CD4-positive, alpha-beta T cell treated with Interleukin-21 for 1 hour (primary cell): ENCODE results near the gene PPEF2.

Experiments
- DNase-seq: peaks from one replicate; pipeline ENCODE4 v3.0.0-alpha.2; 2020

PPEF2 gene

DNA sequence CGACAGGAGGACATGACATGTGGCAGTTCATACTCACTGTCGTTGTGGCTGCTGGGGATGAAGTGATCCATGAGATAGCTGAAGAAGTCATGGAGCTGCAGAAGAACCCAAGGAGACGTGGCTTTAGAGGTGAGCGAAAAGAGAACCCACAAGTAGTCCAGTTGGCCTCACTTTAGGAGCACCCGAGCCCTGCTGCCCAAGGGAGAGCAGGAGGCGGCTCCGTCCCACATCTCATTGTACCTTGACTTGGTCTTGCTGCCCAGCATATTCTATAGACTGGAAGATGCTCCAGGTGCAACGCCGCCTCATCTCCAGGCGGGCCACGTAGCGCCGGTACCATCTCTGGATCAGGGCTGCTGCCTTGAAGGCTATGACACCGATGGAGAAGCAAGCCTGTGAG, 10.6 kb downstream of the PPEF2 start:
- no peak for DNase-seq

DNA sequence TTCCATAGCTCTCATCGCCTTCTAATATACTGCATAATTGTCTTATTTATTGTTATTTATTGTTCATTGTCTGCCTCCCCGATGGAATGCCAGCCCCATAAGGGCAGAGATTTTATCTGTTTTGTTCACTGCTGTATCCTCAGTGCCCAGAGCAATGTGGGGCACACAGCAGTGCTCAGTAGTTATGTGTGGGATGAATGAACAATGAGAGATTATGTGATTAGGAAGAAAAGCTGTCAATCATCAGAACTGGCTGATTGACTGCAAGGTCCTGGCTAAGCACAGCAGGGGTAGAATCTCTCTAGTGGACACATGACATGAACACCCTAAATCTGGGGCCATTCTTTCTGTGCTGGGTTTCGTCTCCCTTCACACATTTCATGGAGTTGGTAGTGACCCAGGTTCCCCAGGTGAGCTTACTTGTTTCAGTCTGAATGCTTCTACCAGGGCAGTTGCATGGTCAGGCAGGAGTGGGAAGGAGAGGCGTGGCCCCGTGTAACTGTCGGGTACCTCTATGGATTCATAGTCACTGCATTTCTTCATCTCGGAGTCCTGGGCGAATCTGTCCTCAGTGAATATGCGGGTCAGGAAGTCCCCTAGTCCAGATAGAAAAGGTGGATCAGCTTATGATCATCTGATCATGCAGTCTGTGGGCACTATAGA, 12.6 kb downstream of the PPEF2 start:
- DNase-seq, result no peak

DNA sequence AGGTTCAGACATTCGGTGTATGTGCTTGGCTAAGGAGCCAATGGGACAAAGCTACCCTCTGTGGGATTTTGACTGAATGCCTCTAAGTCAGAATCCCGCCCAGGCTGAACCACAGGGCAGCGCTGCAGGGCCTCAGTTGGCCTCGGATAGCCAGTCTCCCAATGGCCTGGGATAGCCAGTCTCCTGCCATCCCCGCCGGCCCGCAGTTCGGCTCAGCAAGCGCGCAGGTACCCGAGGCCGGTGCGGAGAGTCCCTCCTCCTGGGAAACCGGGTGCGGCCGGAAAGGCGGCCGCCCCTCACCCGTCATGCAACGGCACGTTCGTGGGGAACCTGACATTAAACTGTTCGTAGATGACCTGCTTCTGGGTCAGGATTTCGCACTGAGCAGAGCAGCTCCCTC, 16.1 kb downstream of the PPEF2 start:
- no peak for DNase-seq

DNA sequence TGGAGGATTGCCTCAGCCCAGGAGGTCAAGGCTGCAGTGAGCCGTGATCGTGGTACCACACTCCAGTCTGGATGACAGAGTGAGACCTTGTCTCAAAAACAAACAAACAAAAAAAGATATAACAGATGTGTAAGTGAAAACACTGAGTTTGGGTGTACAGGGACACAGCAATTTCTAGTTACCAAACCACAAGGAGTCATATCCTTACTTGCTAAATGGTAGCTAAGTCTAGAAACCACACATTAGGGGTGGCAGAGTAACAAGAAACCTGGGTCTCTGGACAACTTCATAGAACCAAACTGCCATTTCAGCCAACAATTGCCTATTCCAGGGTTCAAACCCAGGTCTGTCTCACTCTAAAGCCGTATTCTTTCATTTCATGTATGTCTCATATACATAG, 20.8 kb downstream of the PPEF2 start:
- DNase-seq, result no peak

DNA sequence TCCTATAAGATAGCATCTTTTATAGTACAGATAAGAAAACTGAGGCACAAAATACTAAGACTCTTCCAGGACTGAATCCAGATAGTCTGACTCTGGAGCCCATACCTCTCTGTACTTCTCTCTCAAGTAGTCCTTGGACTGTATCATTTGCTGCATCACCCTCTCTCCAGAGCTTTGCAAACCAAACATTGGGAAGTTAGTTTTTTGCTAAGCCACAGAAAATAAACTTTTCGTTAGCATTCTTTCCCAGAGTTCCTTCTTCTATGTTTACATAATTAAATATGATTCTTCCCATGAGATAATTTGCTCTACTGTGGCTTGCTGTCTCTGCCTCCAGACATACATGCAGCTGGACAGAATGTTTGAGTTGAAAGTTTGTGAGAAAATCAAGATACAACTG, 22.0 kb downstream of the PPEF2 start:
- DNase-seq, result no peak

DNA sequence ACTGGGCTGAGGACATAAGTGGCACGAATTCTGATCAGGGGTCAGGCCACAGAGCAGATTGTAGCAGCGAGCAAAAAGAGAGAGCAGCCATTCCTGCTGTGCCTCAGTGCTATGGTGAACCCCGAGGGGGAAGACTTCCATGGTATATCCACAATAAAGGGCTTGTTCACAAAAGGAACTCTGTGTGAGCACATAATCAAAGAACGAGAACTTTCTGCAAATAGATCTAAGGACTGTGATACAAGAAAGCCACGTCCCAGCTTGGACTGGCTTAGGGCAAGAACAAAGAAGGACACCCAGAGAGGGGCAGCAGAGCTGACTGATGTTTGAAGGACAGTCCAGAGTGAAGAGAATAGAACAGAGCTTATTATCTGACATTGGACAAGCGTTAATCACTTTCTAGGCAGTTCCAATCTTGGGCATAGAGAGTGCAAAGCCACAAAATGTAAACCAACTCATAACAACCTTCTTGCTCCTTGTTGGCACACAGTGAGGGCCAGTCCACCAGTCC, 24.0 kb downstream of the PPEF2 start:
- DNase-seq, result no peak

DNA sequence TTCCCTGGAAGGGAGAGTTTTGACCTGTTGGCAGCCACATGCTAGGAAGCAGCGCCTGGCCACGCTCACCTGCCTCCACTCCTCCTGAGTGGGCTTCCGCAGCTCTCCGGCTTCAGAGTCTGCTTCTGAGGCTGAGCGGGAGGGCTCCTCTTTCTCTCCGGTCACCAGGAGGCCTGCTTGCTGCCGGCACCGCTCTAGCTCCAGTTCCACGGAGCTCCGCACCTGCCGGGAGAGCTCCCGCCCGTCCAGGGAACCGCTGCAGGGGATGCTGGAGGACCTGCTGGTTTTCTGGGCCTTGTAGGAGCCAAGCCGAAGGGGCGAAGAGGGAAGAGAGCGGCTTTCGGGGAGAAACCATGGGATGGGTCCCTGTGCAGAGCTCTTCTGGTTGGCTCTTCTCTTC, 26.0 kb downstream of the PPEF2 start:
- no peak for DNase-seq

DNA sequence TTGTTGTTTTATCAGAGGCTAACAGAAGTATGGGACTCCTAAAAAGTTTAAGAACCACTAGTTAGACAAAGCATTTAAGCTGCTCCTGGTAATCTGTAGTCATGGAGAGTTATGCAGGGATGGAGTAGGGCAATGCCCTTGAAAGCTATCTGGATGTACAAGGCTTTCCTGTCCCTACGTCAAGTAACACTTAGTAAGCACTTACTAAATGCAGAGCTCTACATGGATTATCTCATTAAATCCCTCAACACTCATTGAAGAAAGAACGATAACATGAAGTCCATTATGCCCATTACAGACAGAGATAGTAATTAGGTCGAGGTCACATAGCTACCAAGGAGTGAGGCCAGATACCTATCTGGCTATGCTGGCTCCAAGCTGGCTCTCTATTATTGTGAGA, 33.2 kb downstream of the PPEF2 start:
- DNase-seq, result no peak

DNA sequence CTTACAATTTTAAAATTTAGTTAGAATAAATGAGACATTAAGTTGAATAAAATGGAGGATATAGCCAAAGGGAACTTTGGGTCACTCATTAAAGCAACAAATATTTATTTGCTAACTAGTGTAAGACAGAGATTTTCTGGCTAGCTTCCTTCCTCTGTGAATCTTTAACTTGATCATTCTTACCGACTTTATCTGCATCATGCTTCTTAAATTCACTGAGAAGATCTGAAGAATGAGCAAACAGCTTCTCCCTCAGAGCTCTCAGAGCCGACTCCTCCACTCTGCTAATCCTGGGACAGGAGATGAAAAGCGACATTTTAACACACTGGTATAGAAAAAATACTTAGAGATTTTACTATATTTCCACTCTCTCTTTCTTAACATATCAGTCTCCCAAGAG, 35.1 kb downstream of the PPEF2 start:
- no peak for DNase-seq

DNA sequence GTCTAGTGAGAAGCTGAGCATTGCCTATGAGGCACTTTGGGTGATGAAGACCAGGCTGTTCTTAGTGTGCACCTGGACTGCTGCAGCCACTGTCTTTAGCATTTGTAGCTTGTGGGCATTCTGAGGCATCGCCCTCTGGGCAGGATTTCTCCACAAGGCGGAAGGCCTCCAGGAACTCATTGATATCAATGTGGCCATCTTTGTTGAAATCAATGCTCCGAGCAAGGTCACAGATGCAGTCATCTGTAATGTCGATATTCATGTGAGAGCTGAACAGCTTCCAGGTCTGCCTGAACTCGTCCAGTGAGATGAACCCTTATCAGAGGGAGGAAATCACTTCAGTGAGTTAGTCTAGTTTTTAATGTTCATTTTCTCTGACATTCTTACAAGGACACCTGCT, 41.6 kb downstream of the PPEF2 start:
- no peak for DNase-seq

DNA sequence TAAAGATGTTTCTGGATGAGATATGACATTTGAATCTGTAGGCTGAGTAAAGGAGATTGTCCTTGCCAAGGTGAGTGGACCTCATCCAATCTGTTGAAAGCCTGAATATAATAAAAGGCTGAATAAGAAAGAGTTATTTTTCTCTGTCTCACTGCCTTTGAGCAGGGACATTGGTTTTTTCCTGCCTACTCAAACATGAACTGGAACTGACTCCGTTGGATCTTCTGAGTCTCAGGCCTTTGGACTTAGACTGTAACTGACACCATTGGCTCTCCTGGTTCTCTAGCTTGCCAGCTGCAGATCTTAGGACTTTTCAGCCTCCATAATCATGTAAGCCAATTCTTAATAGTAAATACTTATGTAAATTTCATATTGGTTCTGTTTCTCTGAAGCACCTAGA, 43.5 kb downstream of the PPEF2 start:
- no peak for DNase-seq

DNA sequence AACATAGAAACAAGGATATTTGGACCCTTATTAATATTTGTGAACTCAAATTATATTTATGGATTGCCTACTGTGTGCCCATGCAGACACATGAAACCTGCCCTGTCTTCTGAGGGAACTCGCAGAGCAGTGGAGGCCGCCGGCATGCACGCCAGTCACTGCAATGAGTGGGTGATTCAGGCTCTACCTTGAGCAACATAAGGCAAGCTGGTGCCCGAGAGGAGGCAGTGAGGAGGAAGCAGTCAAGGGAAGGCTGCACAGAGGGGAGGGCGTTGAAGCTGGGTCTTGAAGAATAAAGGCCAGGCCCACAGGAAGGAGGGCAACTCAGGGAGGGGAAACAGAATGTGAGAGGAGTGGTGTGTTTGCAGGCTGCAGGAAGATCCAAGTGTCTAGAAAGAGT, 52.8 kb downstream of the PPEF2 start:
- no peak for DNase-seq

DNA sequence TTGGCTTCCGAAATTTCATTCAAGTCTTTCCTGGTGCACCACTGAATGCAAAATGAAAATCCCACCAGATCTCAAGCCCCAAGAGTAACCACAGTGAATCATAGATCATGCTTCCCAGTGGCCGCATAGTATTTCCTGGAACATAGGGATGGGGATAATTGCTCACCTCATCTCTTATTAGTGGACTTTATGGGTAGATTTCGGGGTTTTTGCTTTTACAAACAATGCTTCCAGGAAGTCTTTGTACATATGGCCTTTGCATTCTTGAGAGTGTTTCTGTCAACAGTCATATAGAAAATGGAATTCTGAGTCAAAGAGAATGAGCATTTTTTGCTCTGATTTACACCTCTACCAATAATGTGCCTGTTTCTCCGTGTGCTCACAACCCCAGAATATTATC, 53.4 kb downstream of the PPEF2 start:
- no peak for DNase-seq

DNA sequence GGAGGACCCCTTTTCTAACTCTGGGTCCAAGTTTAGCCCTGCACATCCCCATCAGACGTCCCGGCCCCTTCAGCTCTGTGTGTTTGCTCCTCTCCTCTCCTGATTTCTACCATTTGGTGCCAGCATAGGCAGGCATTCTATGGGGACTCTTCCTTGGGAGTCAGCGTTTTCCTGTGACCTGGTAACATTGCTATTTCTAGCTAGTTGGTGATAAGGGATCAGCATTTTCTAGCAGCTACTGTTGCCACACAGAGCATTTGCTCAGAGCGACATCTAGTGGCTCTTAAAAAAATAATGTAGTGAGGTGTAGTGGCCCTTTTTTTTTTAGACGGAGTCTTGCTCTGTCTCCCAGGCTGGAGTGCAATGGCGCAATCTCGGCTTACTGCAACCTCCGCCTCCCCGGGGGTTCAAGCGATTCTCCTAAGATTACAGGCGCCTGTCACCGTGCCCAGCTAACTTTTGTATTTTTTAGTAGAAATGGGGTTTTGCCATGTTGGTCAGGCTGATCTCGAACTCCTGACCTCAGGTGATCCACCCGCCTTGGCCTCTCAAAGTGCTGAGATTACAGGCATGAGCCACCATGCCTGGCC, 54.0 kb downstream of the PPEF2 start:
- DNase-seq, result peak; percentile 61

DNA sequence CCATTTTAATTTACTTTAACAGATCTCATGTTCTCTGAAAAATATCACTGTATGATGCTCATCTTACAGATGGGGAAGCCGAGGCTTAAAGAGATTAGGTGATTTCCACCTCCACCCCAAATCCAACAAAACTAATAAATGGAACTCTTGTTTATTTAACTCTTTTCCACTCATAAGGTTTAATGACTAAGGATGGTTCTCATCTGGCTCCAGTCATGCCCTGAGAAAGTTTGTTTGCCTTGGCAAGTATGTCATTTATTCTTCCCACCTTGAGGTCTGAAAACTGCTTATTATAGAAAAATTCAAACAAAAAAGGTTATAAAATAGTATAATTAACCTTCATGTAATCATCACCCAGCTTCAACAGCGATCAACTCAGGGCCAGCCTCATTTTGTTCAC, 56.3 kb downstream of the PPEF2 start:
- no peak for DNase-seq

DNA sequence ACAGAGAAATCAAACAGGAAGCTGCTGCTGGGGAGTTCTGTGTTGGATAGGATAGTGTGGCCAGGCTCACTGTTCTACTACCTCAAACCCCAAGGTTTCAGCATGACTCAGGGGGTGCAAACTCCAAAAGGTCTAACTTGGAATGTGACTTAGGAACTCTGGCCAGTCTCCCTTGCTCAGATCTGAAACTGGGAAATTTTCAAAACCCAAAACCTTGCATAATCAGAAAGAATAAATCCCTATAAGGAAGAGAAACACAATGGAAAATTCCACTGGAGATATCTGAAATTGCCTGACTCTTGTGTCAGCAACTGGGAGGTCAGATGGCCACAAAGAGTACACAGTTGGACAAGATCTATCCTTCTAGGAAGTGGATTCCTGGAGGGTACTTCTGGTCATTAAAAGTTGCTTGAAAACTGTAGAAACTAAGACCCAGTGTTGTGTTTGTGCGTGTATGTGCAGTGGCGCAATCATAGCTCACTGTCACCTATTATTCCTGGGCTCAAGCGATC, 58.0 kb downstream of the PPEF2 start:
- no peak for DNase-seq

DNA sequence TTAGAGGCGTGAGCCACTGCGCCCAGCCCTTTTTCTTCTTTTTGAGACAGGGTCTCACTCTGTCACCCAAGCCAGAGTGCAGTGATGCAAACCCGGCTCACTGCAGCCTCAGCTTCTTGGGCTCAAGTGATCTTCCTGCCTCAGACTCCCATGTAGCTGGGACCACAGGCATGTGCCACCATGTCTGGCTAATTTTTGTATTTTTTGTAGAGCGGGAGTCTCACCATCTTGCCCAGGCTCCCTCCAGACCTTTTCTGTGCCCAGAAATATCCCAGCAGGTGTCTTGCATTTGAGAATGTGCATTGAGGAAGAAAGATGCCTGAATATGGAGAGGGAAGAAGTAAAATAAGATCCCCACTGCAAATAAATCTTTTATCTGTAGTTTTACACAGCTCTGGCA, 58.7 kb downstream of the PPEF2 start:
- no peak for DNase-seq

DNA sequence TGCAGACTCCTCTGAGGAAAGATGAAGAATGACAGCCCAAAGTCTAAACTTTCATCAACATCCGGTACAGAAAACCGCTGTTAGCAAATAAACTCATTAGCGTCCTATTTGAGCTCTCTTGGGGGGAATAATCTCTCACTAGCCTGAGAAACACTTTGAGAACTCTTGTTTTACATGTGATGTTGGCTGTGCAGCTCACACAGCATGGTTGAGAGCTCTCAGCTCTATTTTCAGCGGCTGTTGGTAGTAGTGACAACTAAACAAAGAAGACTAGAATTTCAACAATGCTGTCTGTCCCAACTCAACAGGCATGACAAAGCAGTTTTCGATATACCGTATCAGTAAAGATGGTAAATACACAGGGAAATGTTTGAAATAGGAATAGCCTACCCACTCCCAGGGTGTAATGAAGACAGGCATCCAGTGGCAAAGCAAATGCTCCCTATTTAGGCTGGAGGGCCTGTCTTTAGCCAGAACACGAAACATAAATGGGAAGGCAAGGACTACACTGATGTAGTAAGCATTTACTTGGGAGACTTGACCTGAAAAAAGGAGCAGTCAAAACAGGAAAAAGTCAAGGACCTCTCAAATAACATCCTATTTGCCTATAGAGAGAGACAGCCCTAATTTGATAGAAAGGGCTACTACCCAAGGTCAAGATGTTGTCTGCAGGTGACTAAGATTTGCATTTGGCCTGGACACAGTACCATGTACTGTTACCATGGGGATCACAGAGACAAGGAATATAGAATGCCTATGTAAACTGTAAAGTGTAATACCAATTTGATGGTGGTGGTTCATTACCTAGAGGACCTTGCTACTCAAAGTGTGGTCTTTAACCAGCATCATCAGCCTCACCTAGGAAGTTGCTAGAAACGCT, 60.4 kb downstream of the PPEF2 start:
- no peak for DNase-seq

DNA sequence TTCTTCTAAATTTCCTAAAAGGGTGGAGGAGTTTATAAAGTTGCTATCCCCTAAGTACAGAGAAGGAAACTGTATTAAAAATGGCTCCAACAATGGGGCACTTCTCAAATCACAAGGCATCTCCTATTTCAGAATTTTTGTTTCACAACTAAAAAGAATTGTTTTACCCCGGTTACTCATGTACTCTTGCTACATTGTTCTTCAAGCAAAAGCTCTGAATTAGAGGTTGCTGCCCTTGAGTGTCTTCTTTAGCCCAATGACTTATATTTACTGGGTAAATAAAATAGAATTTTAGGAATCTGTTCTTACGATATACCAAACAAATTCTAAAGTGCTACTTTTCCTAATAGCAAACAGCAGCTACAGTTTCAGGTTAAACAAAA, 67.5 kb downstream of the PPEF2 start:
- no peak for DNase-seq

DNA sequence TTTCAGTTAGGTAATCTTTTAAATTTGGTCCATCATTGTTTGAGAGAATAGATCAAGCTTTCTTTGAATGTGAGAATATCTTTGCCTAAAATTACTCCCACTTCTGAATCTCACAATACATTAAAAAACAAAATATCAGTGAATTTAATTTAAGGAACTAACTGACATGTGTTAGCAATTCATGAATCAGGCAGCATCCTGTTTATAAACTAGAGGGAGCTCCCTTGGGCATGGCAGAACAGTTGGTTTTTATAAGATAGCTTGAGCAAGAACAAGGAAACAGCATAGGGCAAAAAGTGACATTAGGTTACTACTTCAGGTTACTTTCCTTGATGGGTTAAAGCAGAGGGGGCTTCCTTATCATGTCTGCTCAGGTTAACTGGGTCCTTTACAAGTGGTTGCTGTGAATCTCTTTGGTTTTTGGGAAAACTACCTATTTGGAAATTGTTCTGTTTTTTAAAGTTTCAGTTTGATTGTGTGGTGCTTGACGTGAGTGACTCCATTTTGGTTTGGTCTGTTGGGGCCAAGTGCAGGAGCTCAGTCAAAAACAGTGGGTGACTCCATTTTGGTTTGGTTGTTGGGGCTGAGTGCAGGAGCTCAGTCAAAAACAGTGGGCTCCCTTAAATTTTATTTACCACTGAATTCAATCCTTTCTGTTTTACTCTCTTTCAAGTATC, 68.0 kb downstream of the PPEF2 start:
- DNase-seq, result no peak

DNA sequence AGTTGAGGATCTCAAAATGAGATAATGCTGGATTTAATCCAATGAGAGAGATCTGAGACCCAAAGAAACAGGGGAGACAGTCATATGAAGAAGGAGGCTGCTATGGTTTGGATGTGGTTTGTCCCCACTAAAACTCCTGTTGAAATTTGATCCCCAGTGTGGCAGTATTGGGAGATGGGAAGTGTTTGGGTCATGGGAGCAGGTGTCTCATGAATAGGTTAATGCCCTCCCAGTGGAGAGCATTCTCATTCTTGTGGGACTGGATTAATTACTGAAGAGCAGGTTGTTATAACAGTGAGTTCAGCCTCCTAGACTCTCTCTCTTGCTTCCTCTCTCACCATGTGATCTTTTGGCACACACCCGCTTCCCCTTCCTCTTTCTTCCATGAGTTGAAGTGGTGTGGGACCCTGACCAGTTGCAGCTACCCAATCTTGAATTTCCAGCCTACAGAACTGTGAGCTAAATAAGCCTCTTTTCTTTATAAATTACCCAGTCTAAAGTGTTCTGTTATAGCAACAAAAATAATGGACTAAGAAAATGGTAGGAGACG, 70.3 kb downstream of the PPEF2 start:
- no peak for DNase-seq

DNA sequence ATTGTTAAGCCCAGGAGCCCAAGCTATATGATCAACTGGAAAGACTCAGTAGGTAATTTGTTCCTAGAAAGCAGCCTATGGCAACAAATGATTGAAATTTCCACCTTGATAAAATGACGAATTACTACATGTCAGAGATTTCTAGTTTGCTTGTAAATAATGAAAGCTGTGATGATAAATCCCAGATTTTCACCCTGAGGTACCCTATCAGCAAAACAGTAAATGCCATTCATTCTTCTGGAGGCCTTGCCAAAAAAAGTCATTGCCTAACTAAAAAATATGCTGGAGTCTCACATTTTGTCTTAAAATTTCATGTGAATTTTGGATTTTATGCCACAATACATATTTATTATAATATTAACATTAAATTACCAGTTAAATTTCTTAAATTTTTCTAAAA, 71.3 kb downstream of the PPEF2 start:
- no peak for DNase-seq

DNA sequence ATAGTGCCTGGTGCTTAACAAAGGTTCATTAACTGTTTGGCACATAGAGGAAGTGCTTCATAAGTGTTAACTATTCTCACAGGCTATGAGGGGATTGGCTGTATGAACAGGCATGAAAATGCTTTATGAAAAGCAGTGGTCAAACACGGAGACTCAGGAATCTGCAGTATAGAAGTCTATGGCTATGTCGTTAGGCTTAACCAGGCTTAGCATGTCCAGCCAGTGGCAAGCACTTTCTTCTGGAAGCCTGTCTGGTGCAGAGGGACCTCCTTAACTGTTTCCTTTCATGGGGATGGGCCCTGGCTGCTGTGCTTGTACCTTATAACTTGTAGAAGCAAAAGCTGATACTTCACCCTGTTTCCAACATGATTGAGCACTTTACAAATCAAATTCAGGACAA, 78.4 kb downstream of the PPEF2 start:
- DNase-seq, result no peak
